ENCODE results near the gene HELQ.
A peak's percentile ranks its signal among the peaks of the same experiment; 100 is the strongest.

HELQ gene

DNA sequence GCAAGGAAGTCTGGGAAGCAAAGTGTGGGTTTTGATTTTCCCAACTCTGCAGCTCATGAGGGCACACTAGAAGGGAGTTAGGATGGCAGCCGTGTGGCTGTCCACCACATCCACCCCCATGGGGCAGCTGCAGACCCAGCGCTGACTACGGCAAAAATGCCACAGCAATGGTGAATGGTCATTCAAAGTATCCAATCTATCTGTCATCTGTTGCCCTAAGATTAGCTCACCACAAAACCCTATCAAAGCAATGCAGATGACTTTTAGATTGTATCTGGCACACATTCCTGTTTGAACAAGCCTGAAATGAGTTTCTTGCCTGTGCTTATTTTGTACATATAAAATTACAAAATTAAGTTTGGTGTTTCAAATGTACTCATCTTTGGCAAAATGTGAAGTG lies 91.3 kb downstream of the HELQ start:
- no peak for DNase-seq
- H3K36me3 ChIP-seq = no peaks in the 10 kb centered on the region
- H3K4me3 ChIP-seq = no peak overlapping the region
- intact Hi-C loops (cut with DNase I; ENCODE audit: low total_unique reads) = no loop called here
- no peak overlapping the region for H3K27ac ChIP-seq
- TF ChIP-seq, protein P1, sequence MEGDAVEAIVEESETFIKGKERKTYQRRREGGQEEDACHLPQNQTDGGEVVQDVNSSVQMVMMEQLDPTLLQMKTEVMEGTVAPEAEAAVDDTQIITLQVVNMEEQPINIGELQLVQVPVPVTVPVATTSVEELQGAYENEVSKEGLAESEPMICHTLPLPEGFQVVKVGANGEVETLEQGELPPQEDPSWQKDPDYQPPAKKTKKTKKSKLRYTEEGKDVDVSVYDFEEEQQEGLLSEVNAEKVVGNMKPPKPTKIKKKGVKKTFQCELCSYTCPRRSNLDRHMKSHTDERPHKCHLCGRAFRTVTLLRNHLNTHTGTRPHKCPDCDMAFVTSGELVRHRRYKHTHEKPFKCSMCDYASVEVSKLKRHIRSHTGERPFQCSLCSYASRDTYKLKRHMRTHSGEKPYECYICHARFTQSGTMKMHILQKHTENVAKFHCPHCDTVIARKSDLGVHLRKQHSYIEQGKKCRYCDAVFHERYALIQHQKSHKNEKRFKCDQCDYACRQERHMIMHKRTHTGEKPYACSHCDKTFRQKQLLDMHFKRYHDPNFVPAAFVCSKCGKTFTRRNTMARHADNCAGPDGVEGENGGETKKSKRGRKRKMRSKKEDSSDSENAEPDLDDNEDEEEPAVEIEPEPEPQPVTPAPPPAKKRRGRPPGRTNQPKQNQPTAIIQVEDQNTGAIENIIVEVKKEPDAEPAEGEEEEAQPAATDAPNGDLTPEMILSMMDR (IDR thresholded peaks at IDR 0.05) = no peak
- H3K27me3 ChIP-seq = no peaks in the 10 kb centered on the region
- H3K4me1 ChIP-seq = no peaks in the 10 kb centered on the region
- H3K9me3 ChIP-seq = no peaks in the 10 kb centered on the region

DNA sequence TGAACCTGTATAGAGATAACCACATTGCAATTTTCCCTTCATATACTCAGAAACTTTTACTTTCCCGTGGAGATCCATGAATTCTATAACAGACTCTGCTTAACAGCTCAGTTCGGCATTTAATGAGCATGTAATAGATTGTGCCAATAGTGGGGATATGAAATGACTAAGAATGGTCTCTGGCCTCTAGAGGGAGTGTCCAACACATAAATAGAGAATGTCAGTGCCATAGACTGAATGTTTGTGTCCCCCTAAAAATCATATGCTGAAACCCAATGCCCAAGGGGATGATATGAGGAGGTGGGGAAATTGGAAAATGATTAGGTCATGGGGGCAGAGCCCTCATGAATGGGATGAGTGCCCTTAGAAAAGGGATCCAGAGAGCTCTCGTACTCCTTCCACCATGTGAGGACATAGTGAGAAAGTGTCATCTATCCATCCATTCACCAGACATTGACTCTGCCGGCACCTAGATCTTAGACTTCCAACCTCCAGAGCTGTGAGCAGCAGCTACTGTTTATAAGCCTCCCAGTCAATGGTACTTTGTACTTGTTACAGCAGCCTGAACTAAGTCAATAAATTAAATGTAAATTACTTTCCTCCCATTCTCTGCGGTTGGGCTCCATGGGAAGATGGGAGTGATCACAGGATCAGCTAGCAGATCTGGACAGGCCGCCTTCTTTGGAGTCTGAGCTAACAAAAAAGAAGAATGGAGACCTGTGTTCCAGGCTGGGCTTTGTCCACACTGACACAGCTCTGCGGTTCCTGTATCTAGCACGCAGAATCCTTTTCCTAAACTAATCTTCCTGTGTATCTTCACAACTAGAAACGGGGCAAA lies 92.9 kb downstream of the HELQ start:
- H3K4me3 ChIP-seq = no peak overlapping the region
- TF ChIP-seq, protein P1 (IDR thresholded peaks at IDR 0.05) = peak in 1 of 2 experiments; percentile 19
- H3K27me3 ChIP-seq = no peaks in the 10 kb centered on the region
- intact Hi-C loops (cut with DNase I; ENCODE audit: low total_unique reads) = no loop called here
- no peak overlapping the region for H3K27ac ChIP-seq
- no peak for DNase-seq
- H3K9me3 ChIP-seq = no peaks in the 10 kb centered on the region
- H3K4me1 ChIP-seq = peaks cover 0 to 10% (median 0%) of the 10 kb centered on the region in 4 donors
- H3K36me3 ChIP-seq = no peaks in the 10 kb centered on the region

DNA sequence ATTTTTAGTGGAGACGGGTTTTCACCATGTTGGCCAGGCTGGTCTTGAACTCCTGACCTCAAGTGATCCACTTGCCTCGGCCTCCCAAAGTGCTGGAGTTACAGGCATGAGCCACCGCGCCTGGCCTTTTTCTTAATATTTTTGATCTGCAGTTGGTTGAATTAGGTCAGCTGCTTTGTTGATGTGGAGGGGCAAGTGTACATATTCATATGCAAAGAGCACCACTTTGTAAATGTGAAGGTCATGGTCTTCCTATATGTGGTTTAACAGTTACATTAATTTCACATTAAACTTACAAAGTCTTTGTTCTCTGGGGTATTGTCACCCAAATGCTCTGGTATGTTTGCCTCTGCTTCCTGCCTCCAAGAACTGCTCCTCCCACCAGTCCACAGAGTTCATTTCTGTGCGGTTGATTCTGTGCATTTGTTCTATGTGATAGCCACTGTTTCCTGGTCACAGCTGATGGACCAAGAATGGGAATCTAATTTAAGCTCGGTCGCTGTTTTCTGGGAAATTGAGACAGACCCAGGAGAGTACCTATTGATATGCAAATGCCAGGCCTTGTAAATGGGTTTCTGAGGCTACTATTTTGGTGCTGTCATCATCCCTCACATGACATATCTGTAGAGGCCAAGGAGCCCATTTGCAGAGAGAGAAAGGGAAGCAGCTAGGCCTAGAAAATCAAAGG lies 94.1 kb downstream of the HELQ start:
- no peak for DNase-seq
- Histone ChIP-seq H3K4me1 (peaks cover 0 to 21% (median 5%) of the 10 kb centered on the region in 4 donors), H3K36me3 (no peaks in the 10 kb centered on the region), H3K27ac (no peak overlapping the region), H3K27me3 (no peaks in the 10 kb centered on the region), H3K4me3 (no peak overlapping the region), H3K9me3 (no peaks in the 10 kb centered on the region)
- TF ChIP-seq, protein P1 (IDR thresholded peaks at IDR 0.05) = no peak
- intact Hi-C loops (cut with DNase I; ENCODE audit: low total_unique reads) = no loop called here

DNA sequence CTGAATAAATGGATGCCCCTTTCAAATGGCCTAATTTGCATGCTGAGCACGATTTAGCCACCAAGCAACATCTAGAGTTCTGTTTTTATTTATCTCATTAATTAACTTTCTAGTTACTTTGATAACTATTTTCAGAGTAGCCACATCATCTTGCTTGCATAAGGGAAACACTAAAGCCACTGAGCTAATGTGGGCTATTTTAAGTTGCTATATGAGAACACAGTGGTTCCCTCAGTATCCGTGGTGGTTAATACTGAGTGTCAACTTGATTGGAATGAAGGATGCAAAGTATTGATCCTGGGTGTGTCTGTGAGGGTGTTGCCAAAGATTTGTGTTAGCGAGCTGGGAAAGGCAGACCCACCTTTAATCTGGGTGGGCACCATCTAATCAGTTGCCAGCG lies 95.6 kb downstream of the HELQ start:
- H3K27ac ChIP-seq = no peak overlapping the region
- intact Hi-C loops (cut with DNase I; ENCODE audit: low total_unique reads) = no loop called here
- no peaks in the 10 kb centered on the region for H3K9me3 ChIP-seq
- no peak for DNase-seq
- TF ChIP-seq, protein P1 (IDR thresholded peaks at IDR 0.05) = no peak
- H3K4me3 ChIP-seq = no peak overlapping the region
- peaks cover 0 to 24% (median 6%) of the 10 kb centered on the region in 4 donors for H3K4me1 ChIP-seq
- no peaks in the 10 kb centered on the region for H3K27me3 ChIP-seq
- H3K36me3 ChIP-seq = no peaks in the 10 kb centered on the region

DNA sequence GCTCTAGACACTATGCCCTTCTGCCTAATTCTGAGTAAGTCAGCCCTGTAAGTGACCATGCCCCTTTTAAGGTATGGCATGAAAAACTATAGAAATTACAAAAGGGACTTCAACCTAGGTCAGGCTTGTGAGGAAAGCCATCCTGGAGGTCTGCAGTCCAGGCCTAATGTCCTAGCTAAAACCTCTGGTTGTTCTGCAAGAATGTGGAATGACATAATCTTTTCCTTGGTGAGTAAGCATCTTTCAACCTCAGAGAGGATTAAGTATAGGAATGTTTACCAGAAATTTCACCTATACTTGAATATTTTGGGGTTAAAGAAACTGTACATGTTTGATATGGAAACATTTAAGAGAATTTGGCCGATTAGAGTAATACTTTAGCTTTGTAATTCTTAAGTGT lies 97.2 kb downstream of the HELQ start:
- DNase-seq = no peak
- intact Hi-C loops (cut with DNase I; ENCODE audit: low total_unique reads) = no loop called here
- H3K27me3 ChIP-seq = no peaks in the 10 kb centered on the region
- no peak overlapping the region for H3K4me3 ChIP-seq
- peaks cover 0 to 24% (median 6%) of the 10 kb centered on the region in 4 donors for H3K4me1 ChIP-seq
- H3K36me3 ChIP-seq = no peaks in the 10 kb centered on the region
- TF ChIP-seq, protein P1 (IDR thresholded peaks at IDR 0.05) = no peak
- H3K27ac ChIP-seq = peak overlapping the region; percentile 47 to 60
- no peaks in the 10 kb centered on the region for H3K9me3 ChIP-seq

Data from tibial artery (tissue), 4 donors.